ENCODE data around the gene PHKG1. TPM values are rescaled to one million over a fixed set of nuclear protein-coding genes. Genes with fewer than 3 reads are reported as not detected.
A peak's percentile ranks its signal among the peaks of the same experiment; 100 is the strongest.
"Not testable (repeated sequence)": the region's sequence is repeated elsewhere in the genome, so short reads cannot be mapped to it uniquely, and the experiment has no call there.

Gene PHKG1
- total RNA-seq, 4 donors from 2014 or later: 30.1 to 211 (median 57.2) TPM

- TF ChIP-seq CTCF (IDR thresholded peaks at IDR 0.05 in 4 of 5, conservative IDR thresholded peaks at IDR 0.05 in 1 of 5): peak in 1 of 5 experiments; percentile 2
- TF ChIP-seq POLR2A (IDR thresholded peaks at IDR 0.05): peak; percentile 92 to 93
- ATAC-seq (peak; percentile 99 to 100), DNase-seq (peak; percentile 96 to 98)
- Histone ChIP-seq H3K27me3 (no peaks in the 10 kb centered on the region), H3K4me1 (peaks cover 18 to 19% of the 10 kb centered on the region in 2 donors), H3K27ac (peak within 1 kb of the TSS; percentile 92 to 98 (median 94)), H3K36me3 (peaks cover 0 to 29% of the 10 kb centered on the region in 2 donors), H3K4me3 (peak within 1 kb of the TSS; percentile 75 to 95 (median 86)), H3K9me3 (no peaks in the 10 kb centered on the region)
- in situ Hi-C loops (cut with MboI; ENCODE audit: low sequenced_read_pairs in 4 of 4): no loop called here
- intact Hi-C loops (cut with DNase I; ENCODE audit: low total_unique reads): loop anchor here (1.0 to 10.0 kb wide), 5 partner anchors 14 to 532 kb away; partner anchors contain the start of genes CCT6A, PHKG1, PSPH and VOPP1
Measured at GRCh38 chr7:56106108-56107073, 13.6 kb upstream of the PHKG1 start, which contains the start of gene CHCHD2. Gene CHCHD2, minus strand, starts transcription at chr7:56106476. Its CDS starts 63 bp downstream, at chr7:56106413.

- Histone ChIP-seq H3K27ac (peak overlapping the region; percentile 92 to 98 (median 94)), H3K36me3 (peaks cover 0 to 38% of the 10 kb centered on the region in 2 donors), H3K27me3 (no peaks in the 10 kb centered on the region), H3K4me3 (peak overlapping the region; percentile 75 to 95 (median 86)), H3K4me1 (peaks cover 18 to 19% of the 10 kb centered on the region in 2 donors), H3K9me3 (no peaks in the 10 kb centered on the region)
- intact Hi-C loops (cut with DNase I; ENCODE audit: low total_unique reads): loop anchor here (5.0 to 10.0 kb wide), 2 partner anchors 218 to 531 kb away; partner anchors contain the start of genes VOPP1 and ZNF713
- in situ Hi-C loops (cut with MboI; ENCODE audit: low sequenced_read_pairs in 4 of 4): no loop called here
- no peak for DNase-seq
- peak in 1 of 2 donors; percentile 51 for ATAC-seq
- TF ChIP-seq CTCF (IDR thresholded peaks at IDR 0.05 in 4 of 5, conservative IDR thresholded peaks at IDR 0.05 in 1 of 5) (no peak), POLR2A (IDR thresholded peaks at IDR 0.05) (no peak)
Measured at GRCh38 chr7:56105508-56105907, 12.8 kb upstream of the PHKG1 start.

DNA sequence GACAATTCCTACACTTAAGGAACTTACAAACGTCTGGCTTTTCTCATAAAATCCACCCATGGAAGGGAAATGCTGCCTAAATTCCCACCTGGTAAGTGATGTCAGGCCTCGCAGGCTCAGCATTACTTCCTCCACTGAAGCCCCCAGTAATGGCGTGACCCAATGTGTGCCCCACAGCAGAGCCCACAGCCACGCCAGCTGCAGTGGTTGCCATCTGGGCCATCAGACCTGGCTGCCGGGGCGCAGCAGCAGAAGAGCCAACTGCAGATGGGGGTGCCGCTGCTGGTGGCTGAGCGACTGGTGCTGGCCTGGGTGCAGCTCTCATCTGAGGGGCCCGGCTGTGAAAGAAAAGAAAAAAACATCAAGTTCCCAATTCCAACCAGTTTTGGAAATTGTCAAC lies 11.4 kb upstream of the PHKG1 start:
- H3K9me3 ChIP-seq; H3K27ac ChIP-seq; in situ Hi-C loops (cut with MboI; ENCODE audit: low sequenced_read_pairs in 4 of 4); DNase-seq; H3K4me3 ChIP-seq; H3K27me3 ChIP-seq; ATAC-seq: not testable (repeated sequence)
- peaks cover 0 to 51% of the 10 kb centered on the region in 2 donors for H3K36me3 ChIP-seq
- peaks cover 18 to 19% of the 10 kb centered on the region in 2 donors for H3K4me1 ChIP-seq
- intact Hi-C loops (cut with DNase I; ENCODE audit: low total_unique reads): loop anchor here (10.0 kb wide), 1 partner anchor 529 kb away; the partner anchor contains the start of gene VOPP1

DNA sequence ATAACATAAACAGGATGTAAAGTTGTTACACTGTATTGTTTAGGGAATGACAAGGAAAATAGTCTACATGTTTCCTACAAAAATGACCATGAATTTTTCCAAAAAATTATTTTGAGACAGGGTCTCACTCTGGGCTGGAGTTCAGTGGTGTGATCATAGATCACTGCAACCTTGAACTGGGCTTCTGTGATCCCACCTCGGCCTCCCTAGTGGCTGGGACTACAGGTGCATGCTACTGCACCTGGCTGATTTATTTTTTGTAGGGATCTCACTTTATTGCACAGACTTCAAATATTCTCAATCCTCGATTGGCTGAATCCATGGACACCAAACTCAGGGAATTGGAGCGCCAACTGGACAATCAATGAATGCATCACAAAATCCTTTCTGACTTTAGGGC lies 6.9 kb upstream of the PHKG1 start:
- DNase-seq (no peak), ATAC-seq (no peak)
- TF ChIP-seq CTCF (IDR thresholded peaks at IDR 0.05 in 4 of 5, conservative IDR thresholded peaks at IDR 0.05 in 1 of 5) (no peak), POLR2A (IDR thresholded peaks at IDR 0.05) (no peak)
- Histone ChIP-seq H3K4me3 (no peak overlapping the region), H3K36me3 (peaks cover 0 to 51% of the 10 kb centered on the region in 2 donors), H3K27ac (no peak overlapping the region), H3K4me1 (peaks cover 12 to 18% of the 10 kb centered on the region in 2 donors), H3K9me3 (no peaks in the 10 kb centered on the region), H3K27me3 (no peaks in the 10 kb centered on the region)
- in situ Hi-C loops (cut with MboI; ENCODE audit: low sequenced_read_pairs in 4 of 4) (loop anchor here in 1 of 4 donors (25.0 kb wide), 1 partner anchor 462 kb away; no protein-coding TSS in a partner anchor), intact Hi-C loops (cut with DNase I; ENCODE audit: low total_unique reads) (loop anchor here (10.0 kb wide), 1 partner anchor 525 kb away; the partner anchor contains the start of gene VOPP1)

DNA sequence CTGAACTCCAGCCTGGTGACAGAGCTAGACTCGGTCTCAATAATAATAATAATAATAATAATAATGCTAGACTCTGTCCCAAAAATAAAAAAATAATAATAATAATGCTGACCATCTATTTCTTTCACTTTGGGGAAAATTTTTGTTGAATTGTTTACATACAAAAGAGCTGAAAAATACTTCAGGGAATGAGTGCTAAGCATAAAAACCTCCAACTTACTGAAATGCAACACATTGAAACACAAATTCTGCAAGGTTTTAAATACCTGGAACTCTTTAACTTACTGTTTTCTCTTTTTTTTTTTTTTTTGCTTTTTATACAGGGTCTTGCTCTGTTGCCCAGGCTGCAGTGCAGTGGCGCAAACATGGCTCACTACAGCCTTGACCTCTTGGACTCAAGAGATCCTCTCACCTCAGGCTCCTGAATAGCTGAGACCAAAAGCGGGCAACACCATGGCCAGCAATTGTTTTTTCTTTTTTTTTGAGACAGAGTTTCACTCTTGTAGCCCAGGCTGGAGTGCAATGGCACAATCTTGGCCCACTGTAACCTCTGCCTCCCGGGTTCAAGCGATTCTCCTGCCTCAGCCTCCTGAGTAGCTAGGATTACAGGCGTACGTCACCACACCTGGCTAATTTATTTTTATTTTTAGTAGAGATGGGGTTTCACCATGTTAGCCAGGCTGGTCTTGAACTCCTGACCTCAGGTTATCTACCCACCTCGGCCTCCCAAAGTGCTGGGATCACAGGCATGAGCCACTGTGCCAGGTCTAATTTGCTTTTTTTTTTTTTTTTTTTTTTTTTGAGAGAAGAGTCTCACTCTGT lies 5.6 kb upstream of the PHKG1 start:
- peaks cover 0 to 42% of the 10 kb centered on the region in 2 donors for H3K36me3 ChIP-seq
- in situ Hi-C loops (cut with MboI; ENCODE audit: low sequenced_read_pairs in 4 of 4): loop anchor here in 1 of 4 donors (25.0 kb wide), 1 partner anchor 461 kb away; no protein-coding TSS in a partner anchor

More for the DNA sequence above, 5.6 kb upstream of the PHKG1 start:
- H3K9me3 ChIP-seq; H3K27me3 ChIP-seq; intact Hi-C loops (cut with DNase I; ENCODE audit: low total_unique reads); ATAC-seq; DNase-seq; H3K4me3 ChIP-seq: not testable (repeated sequence)
- Histone ChIP-seq H3K27ac (peak overlapping the region in 3 of 4 donors; percentile 56 to 70 (median 66)), H3K4me1 (peaks cover 6 to 10% of the 10 kb centered on the region in 2 donors)

Data from gastrocnemius medialis (tissue), 4 donors.